SK-N-SH (cell line): ENCODE data around the gene ACACB. TPM values are rescaled to one million over a fixed set of nuclear protein-coding genes. Genes with fewer than 3 reads are reported as not detected.

ENCODE experiments used
- CTCF ChIA-PET: fragments of 300-600, 350-600 bp; formaldehyde crosslinking; extraction: SDS; loops from one replicate; lab custom pipeline; 2021; lab: Yijun Ruan, JAX
- POLR2A ChIA-PET: fragments of 350-600 bp; sonication (Branson Sonifier 250); formaldehyde crosslinking; extraction: SDS; loops from one replicate; lab custom pipeline; 2020; ENCODE audit warnings: antibody characterized with exemption, inconsistent platforms; lab: Yijun Ruan, JAX
- DNase-seq: peaks from one replicate; pipeline ENCODE4 v3.0.0; 2012
- H2AFZ ChIP-seq: fragments of 200-600 bp; sonication (generic); 2 replicates; pipeline ENCODE4 v1.8.1; 2016; ENCODE audit warnings: antibody characterized with exemption, mild to moderate bottlenecking, low read depth
- H3F3A ChIP-seq: fragments of 200-600 bp; sonication (generic); replicated peaks from 2 replicates; pipeline ENCODE3; 2016; ENCODE audit warnings: antibody characterized with exemption, mild to moderate bottlenecking; ENCODE audit not compliant: insufficient read depth
- H3K27ac ChIP-seq, 2 experiments: fragments of 200-500 bp in 1 of 2; fragments of 200-600 bp in 1 of 2; sonication (Bioruptor generic) in 1 of 2; sonication (generic), shearing (Covaris generic) in 1 of 2; 2 replicates each; pipeline versions ENCODE4 v1.5.1 to v1.6.1; 2014 to 2016; ENCODE audit warnings: low read depth in 2 of 2, inconsistent platforms in 1 of 2, low read length in 1 of 2, mild to moderate bottlenecking in 1 of 2, mixed read lengths in 1 of 2
- H3K27me3 ChIP-seq: fragments of 200-600 bp; sonication (generic), shearing (Covaris generic); 2 replicates; pipeline ENCODE4 v1.6.1; 2016; ENCODE audit warnings: mixed run types; ENCODE audit not compliant: insufficient read depth
- H3K36me3 ChIP-seq, 2 experiments: fragments of 200-500 bp in 1 of 2; fragments of 200-600 bp in 1 of 2; sonication (Bioruptor generic) in 1 of 2; sonication (generic) in 1 of 2; replicated peaks in 1 of 2; 2 replicates each; pipeline versions ENCODE3 to v1.5.1; 2014 to 2016; ENCODE audit warnings: low read length in 1 of 2, mild to moderate bottlenecking in 1 of 2; ENCODE audit not compliant: insufficient read depth in 2 of 2, control insufficient read depth in 1 of 2
- H3K4me1 ChIP-seq, 2 experiments: fragments of 200-500 bp in 1 of 2; fragments of 200-600 bp in 1 of 2; sonication (Bioruptor generic) in 1 of 2; sonication (generic), shearing (Covaris generic) in 1 of 2; 2 replicates each; pipeline versions ENCODE4 v1.5.1 to v1.6.1; 2014 to 2016; ENCODE audit warnings: low read depth in 1 of 2, low read length in 1 of 2, mixed run types in 1 of 2; ENCODE audit not compliant: insufficient read depth in 2 of 2, control insufficient read depth in 1 of 2
- H3K4me2 ChIP-seq: fragments of 200-600 bp; sonication (generic), shearing (Covaris generic); 2 replicates; pipeline ENCODE4 v1.6.1; 2017; ENCODE audit warnings: mixed run types
- H3K4me3 ChIP-seq, 2 experiments: fragments of 200-500 bp in 1 of 2; fragments of 200-600 bp in 1 of 2; sonication (Bioruptor generic) in 1 of 2; sonication (generic), shearing (Covaris generic) in 1 of 2; 2 replicates each; pipeline versions ENCODE4 v1.5.1 to v1.8.1; 2014 to 2016; ENCODE audit warnings: low read depth in 2 of 2, inconsistent platforms in 1 of 2, low read length in 1 of 2, mild to moderate bottlenecking in 1 of 2, mixed read lengths in 1 of 2, moderate library complexity in 1 of 2
- H3K79me2 ChIP-seq: fragments of 200-600 bp; sonication (generic); 2 replicates; pipeline ENCODE4 v1.8.1; 2017; ENCODE audit warnings: mild to moderate bottlenecking; ENCODE audit not compliant: insufficient read depth
- H3K9ac ChIP-seq: fragments of 200-600 bp; sonication (generic); 2 replicates; pipeline ENCODE4 v1.6.1; 2017; ENCODE audit warnings: mixed run types
- H3K9me2 ChIP-seq: fragments of 200-600 bp; sonication (generic); 2 replicates; pipeline ENCODE4 v1.6.1; 2017; ENCODE audit warnings: mixed run types
- H3K9me3 ChIP-seq: fragments of 200-600 bp; sonication (generic); 2 replicates; pipeline ENCODE4 v1.6.1; 2017; ENCODE audit warnings: mixed run types, mild to moderate bottlenecking, moderate library complexity
- H4K20me1 ChIP-seq: fragments of 200-600 bp; sonication (generic); 2 replicates; pipeline ENCODE4 v1.6.1; 2017; ENCODE audit warnings: mild to moderate bottlenecking, mixed run types; ENCODE audit not compliant: insufficient read depth
- CHD2 ChIP-seq: fragments of 150-350 bp; IDR thresholded peaks from 2 replicates; pipeline ENCODE4 v1.6.1; 2018; ENCODE audit warnings: low read length; ENCODE audit not compliant: partially characterized antibody
- CTCF ChIP-seq: fragments of 200-600 bp; sonication (generic); IDR thresholded peaks from 2 replicates; pipeline ENCODE4 v1.6.1; 2017; ENCODE audit warnings: antibody characterized with exemption, mild to moderate bottlenecking, moderate library complexity
- ELF1 ChIP-seq: IDR thresholded peaks from 2 replicates; pipeline ENCODE4 v1.4.0; 2012
- EP300 ChIP-seq, 2 experiments: IDR thresholded peaks; 2 replicates each; pipeline versions ENCODE4 v1.4.0 to v1.6.1; 2012; ENCODE audit warnings: borderline replicate concordance in 1 of 2, low read depth in 1 of 2, low read length in 1 of 2
- EZH2phosphoT487 ChIP-seq: fragments of 200-600 bp; sonication (generic); IDR thresholded peaks from 2 replicates; pipeline ENCODE4 v1.6.1; 2017; ENCODE audit warnings: low read depth, mixed run types, mild to moderate bottlenecking, antibody characterized with exemption, moderate library complexity, borderline replicate concordance
- FOXM1 ChIP-seq: IDR thresholded peaks from 2 replicates; pipeline ENCODE4 v1.4.0; 2012; ENCODE audit warnings: low read depth, mild to moderate bottlenecking
- GABPA ChIP-seq: IDR thresholded peaks from 2 replicates; pipeline ENCODE4 v1.4.0; 2012; ENCODE audit warnings: low read depth, mild to moderate bottlenecking
- GATA2 ChIP-seq: sonication (generic); formaldehyde crosslinking; IDR thresholded peaks from 2 replicates; pipeline ENCODE4 v1.5.0; 2020; ENCODE audit warnings: mild to moderate bottlenecking, missing genetic modification reagents
- IRF3 ChIP-seq: fragments of 150-350 bp; IDR thresholded peaks from 2 replicates; pipeline ENCODE4 v1.6.1; 2016; ENCODE audit warnings: mild to moderate bottlenecking, low read depth, low read length
- JUND ChIP-seq: IDR thresholded peaks from 2 replicates; pipeline ENCODE4 v1.4.0; 2012
- MEF2A ChIP-seq: IDR thresholded peaks from 2 replicates; pipeline ENCODE4 v1.4.0; 2012; ENCODE audit warnings: low read depth, borderline replicate concordance
- MXI1 ChIP-seq: IDR thresholded peaks from 2 replicates; pipeline ENCODE4 v1.6.1; 2012; ENCODE audit warnings: mild to moderate bottlenecking, low read depth, low read length, improper control_type of control experiment
- NRF1 ChIP-seq: IDR thresholded peaks from 2 replicates; pipeline ENCODE4 v1.6.1; 2012; ENCODE audit warnings: low read depth, mild to moderate bottlenecking, low read length
- RCOR1 ChIP-seq: fragments of 150-350 bp; IDR thresholded peaks from 2 replicates; pipeline ENCODE4 v1.6.1; 2017; ENCODE audit warnings: antibody characterized with exemption, low read length
- RXRA ChIP-seq: IDR thresholded peaks from 2 replicates; pipeline ENCODE4 v1.4.0; 2012; ENCODE audit warnings: low read depth, mild to moderate bottlenecking, borderline replicate concordance
- SIN3A ChIP-seq: IDR thresholded peaks from 2 replicates; pipeline ENCODE4 v1.6.1; 2012; ENCODE audit warnings: low read depth, mild to moderate bottlenecking, low read length, moderate library complexity, borderline replicate concordance
- TAF1 ChIP-seq: IDR thresholded peaks from 2 replicates; pipeline ENCODE4 v1.6.1; 2012; ENCODE audit warnings: low read depth, mild to moderate bottlenecking, low read length, moderate library complexity, borderline replicate concordance
- TCF12 ChIP-seq: IDR thresholded peaks from 2 replicates; pipeline ENCODE4 v1.4.0; 2012
- WGBS: methylation state at CpG from one replicate; pipeline ENCODE4 v1.1.6; 2017; ENCODE audit warnings: low lambda C conversion rate; 5-methylcytosine and 5-hydroxymethylcytosine counted together
- polyA plus RNA-seq, 3 experiments: library from polyadenylated mRNA; depleted of rRNA; stranded (reverse); fragments of >200 nt; gene quantifications; 2 replicates each; pipeline ENCODE4 v1.2.3, GENCODE V29; 2012
- TF ChIP-seq, protein P1 (sequence below): IDR thresholded peaks from 2 replicates; pipeline ENCODE4 v1.4.0; 2012; ENCODE audit warnings: low read depth, borderline replicate concordance

ACACB gene
- polyA plus RNA-seq, 1 of the 3 experiments (the other 2 are of a cell fraction): 6.1 TPM

DNA sequence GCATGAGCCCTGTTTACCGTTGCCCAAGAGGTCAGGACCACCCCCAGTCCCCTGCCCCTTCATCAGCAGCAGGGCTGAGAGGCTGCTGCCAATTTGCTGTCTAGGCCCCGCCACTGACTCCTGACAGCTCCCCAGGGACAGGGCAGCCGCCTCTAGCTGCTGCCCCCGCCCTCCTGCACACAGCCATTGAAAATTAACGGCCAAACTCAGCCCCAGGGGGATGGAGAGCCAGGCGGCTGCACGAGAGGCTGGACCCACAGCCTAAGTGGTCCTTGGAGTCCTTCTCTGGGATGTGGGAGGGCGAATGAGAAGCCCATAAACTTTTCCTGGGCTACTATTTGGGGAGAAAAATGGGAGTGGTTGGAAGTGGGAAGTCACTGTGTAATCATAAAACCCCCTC is 188.1 kb downstream of the ACACB start:
- Histone ChIP-seq H3K9me3 (no peaks in the 10 kb centered on the region), H3K9me2 (no peaks in the 10 kb centered on the region), H3K79me2 (no peaks in the 10 kb centered on the region), H3K27me3 (peaks cover 17% of the 10 kb centered on the region), H3F3A (no peaks in the 10 kb centered on the region), H3K4me1 (peaks cover 0 to 9% of the 10 kb centered on the region in 2 experiments; a peak in 1 of 4 replicates), H3K4me3 (no peak overlapping the region), H3K36me3 (no peaks in the 10 kb centered on the region), H3K4me2 (no peak overlapping the region), H4K20me1 (no peaks in the 10 kb centered on the region), H2AFZ (no peak overlapping the region), H3K27ac (no peak overlapping the region), H3K9ac (no peak overlapping the region)
- POLR2A ChIA-PET: no interaction called here
- peak; percentile 60 for DNase-seq
- CTCF ChIA-PET: no interaction called here
- TF ChIP-seq GATA2 (CRISPR knock-in tag) (no peak), ELF1 (no peak), CHD2 (no peak), MEF2A (no peak), EZH2phosphoT487 (no peak), TAF1 (no peak), MXI1 (no peak), CTCF (no peak), IRF3 (no peak), RCOR1 (no peak), JUND (no peak), NRF1 (no peak), GABPA (no peak), RXRA (no peak), TCF12 (no peak), SIN3A (no peak), FOXM1 (no peak), EP300 (IDR thresholded peaks at IDR 0.05; ENCODE audit: borderline replicate concordance in 1 of 2, low read depth in 1 of 2, low read length in 1 of 2) (no peak)
- TF ChIP-seq, protein P1, sequence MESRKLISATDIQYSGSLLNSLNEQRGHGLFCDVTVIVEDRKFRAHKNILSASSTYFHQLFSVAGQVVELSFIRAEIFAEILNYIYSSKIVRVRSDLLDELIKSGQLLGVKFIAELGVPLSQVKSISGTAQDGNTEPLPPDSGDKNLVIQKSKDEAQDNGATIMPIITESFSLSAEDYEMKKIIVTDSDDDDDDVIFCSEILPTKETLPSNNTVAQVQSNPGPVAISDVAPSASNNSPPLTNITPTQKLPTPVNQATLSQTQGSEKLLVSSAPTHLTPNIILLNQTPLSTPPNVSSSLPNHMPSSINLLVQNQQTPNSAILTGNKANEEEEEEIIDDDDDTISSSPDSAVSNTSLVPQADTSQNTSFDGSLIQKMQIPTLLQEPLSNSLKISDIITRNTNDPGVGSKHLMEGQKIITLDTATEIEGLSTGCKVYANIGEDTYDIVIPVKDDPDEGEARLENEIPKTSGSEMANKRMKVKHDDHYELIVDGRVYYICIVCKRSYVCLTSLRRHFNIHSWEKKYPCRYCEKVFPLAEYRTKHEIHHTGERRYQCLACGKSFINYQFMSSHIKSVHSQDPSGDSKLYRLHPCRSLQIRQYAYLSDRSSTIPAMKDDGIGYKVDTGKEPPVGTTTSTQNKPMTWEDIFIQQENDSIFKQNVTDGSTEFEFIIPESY: no peak
- 23% methylated on average over 7 of the region's 8 CpGs for WGBS
